Left ventricle myocardium inferior (tissue), 1 donor: ENCODE results near the gene IQUB. TPM values are rescaled to one million over a fixed set of nuclear protein-coding genes. Genes with fewer than 3 reads are reported as not detected.

ENCODE experiments used
- DNase-seq: peaks from one replicate; pipeline ENCODE4 v3.0.0-alpha.2; 2020
- H3K27ac ChIP-seq: fragments of 200-600 bp; replicated peaks from 2 replicates; pipeline ENCODE4 v1.8.0; 2021
- H3K27me3 ChIP-seq: fragments of 200-600 bp; 2 replicates; pipeline ENCODE4 v1.8.0; 2021; ENCODE audit warnings: low read depth
- H3K36me3 ChIP-seq: fragments of 200-600 bp; 2 replicates; pipeline ENCODE4 v1.8.0; 2021
- H3K4me1 ChIP-seq: fragments of 200-600 bp; 2 replicates; pipeline ENCODE4 v1.8.0; 2021
- H3K4me3 ChIP-seq: fragments of 200-600 bp; 2 replicates; pipeline ENCODE4 v1.8.0; 2021; ENCODE audit warnings: mild to moderate bottlenecking, moderate library complexity
- H3K9me3 ChIP-seq: fragments of 200-600 bp; replicated peaks from 2 replicates; pipeline ENCODE4 v1.8.0; 2021
- intact Hi-C: fragments of 100-400 bp; cut with micrococcal nuclease; formaldehyde crosslinking; loops from one replicate; pipeline ENCODE4 v1.11.0; 2022
- total RNA-seq: library from RNA; stranded (reverse); fragmentation: NEBNext Ultra II Directional; extraction: Animal tissue kit (Norgen Biotek cat#: 25700); gene quantifications from one replicate; pipeline ENCODE4 v1.2.1, GENCODE V29; 2021
- TF ChIP-seq, protein P1 (sequence below): fragments of 200-600 bp; IDR thresholded peaks from 2 replicates; pipeline ENCODE4 v1.8.0; 2021; ENCODE audit warnings: antibody characterized with exemption, mild to moderate bottlenecking, borderline replicate concordance
- donor health status: DM: no; HTN: yes; CAD: no; lungs with severe emphysema.

IQUB gene
- total RNA-seq, 1 donor from 2014 or later: 0.38 TPM

DNA sequence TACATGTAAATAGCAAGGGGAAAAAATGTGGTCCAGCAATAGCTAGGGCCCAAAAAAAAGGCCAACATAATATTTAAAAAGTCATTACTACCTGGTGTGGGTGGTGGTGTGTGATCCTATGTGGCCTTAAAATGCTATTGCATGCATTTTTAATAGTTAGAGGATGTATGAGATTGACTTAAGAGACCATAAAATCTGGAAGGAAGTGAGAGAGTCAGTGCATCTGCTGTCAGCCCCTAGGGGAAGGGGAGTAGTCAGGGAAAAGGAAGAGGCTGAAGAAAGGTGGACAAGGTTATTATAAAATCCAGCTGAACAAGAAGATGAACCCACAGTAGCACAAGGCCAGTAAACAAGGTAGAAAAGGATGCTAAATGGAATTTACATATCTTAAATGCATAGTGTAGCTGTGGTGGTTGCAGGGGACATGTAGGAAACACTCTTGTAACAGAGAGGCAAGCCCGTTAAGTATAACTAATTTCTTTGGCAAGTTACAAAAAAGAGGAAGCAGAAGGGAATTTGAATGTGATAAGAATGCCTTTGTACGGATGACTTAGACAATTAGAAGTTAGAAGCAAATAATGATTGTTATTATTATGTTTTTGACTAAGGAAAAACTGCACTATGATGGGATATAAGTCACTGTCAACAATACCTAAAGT lies 35.1 kb upstream of the IQUB start:
- DNase-seq: no peak
- Histone ChIP-seq H3K4me1 (no peaks in the 10 kb centered on the region), H3K27ac (peak overlapping the region; percentile 13), H3K9me3 (no peaks in the 10 kb centered on the region), H3K27me3 (no peaks in the 10 kb centered on the region), H3K4me3 (no peak overlapping the region), H3K36me3 (no peaks in the 10 kb centered on the region)
- TF ChIP-seq, protein P1, sequence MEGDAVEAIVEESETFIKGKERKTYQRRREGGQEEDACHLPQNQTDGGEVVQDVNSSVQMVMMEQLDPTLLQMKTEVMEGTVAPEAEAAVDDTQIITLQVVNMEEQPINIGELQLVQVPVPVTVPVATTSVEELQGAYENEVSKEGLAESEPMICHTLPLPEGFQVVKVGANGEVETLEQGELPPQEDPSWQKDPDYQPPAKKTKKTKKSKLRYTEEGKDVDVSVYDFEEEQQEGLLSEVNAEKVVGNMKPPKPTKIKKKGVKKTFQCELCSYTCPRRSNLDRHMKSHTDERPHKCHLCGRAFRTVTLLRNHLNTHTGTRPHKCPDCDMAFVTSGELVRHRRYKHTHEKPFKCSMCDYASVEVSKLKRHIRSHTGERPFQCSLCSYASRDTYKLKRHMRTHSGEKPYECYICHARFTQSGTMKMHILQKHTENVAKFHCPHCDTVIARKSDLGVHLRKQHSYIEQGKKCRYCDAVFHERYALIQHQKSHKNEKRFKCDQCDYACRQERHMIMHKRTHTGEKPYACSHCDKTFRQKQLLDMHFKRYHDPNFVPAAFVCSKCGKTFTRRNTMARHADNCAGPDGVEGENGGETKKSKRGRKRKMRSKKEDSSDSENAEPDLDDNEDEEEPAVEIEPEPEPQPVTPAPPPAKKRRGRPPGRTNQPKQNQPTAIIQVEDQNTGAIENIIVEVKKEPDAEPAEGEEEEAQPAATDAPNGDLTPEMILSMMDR: no peak
- intact Hi-C loops: no loop called here

DNA sequence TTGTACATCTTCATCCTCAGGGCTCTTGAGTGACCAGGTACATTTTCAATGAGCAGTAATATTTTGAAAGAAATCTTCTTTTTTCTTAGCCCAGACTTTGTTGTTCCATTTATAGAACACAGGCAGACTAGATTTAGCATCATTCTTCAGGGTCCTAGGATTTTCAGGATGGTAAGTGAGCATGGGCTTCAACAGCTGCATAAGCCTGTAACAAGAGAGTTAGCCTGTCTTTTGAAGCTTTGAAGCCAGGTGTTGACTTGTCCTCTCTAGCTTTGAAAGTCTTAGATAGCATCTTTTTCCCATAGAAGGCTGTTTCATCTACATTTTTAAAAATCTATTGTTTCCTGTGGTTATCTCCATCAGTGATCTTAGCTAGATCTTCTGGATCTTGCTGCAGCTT lies 27.7 kb upstream of the IQUB start:
- intact Hi-C loops: no loop called here

DNA sequence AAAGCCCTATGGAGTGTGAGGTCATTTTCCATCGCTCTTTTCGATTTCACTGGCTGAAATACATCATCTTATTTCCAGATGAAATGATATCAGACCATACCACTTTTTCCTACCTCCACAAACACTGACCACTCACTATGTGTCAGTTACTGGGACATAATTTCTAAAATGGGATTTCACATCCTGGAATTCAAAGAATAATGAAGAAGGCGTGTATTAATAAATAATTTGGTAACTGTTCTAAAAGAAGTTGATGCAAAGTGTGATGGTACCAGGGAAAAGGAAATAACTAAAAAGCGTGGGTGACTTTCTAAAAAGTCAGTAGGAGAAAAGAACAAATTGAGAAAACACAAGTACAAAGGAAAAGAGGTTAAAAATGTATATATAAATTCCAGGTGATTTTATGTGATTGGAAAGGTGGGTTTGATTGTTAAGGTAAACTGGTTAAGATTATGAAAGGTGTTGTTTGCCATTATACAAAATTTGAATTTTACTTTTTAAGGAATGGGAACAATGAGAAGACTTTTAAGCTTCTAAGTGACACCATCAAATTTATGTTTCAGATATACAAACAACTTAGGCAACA lies 24.0 kb upstream of the IQUB start:
- DNase-seq: no peak
- Histone ChIP-seq H3K27ac (peak overlapping the region; percentile 93), H3K4me3 (peak overlapping the region; percentile 78), H3K9me3 (no peaks in the 10 kb centered on the region), H3K4me1 (peaks cover 48% of the 10 kb centered on the region), H3K36me3 (peaks cover 14% of the 10 kb centered on the region), H3K27me3 (no peaks in the 10 kb centered on the region)
- intact Hi-C loops: no loop called here
- TF ChIP-seq, protein P1: no peak

More for the DNA sequence above, 27.7 kb upstream of the IQUB start:
- no peak overlapping the region for H3K27ac ChIP-seq
- H3K9me3 ChIP-seq: no peaks in the 10 kb centered on the region
- H3K36me3 ChIP-seq: no peaks in the 10 kb centered on the region
- H3K27me3 ChIP-seq: no peaks in the 10 kb centered on the region
- TF ChIP-seq, protein P1: no peak
- H3K4me3 ChIP-seq: no peak overlapping the region
- DNase-seq: no peak
- peaks cover 10% of the 10 kb centered on the region for H3K4me1 ChIP-seq

DNA sequence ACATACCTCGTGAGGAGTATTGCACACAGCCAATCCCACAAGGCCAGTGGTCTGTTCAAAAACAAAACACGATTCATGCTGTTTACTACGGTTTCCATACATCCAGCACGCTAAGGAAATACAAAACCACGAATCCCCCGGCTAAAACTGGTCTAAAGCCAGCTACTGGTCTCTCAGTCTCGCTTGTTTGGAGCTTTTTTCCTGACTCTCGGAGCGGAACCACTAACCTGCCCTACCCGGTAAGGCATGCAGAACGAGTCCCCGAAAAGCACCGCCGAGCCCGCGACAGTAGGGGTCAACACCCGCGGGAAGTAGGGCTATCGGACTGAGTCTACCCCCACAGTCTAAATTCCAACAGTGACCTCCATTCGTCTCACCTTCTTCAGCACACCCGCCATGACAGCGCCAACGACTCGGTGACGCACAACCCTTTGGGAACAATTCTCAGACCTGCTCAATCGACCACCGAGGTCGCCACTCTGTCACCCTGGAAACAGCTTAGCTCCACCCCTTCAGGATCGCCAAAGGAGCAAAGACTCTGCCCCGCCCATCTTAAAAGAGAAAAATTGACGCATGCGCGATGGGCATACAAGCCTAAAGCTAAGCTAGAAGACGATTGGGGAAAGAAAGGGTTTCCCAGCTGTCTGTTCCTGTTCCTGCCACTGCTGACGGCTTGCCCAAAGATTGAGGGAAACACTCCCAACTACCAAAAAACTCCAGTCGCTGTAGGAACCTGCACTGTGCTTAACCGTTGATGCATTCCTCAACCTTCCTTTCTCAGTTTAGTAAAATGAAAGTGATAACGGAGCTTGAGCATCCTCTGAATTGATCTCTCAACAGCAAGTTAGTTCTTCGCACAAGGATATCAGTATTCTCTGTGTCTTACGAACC lies 23.2 kb upstream of the IQUB start, which contains the start of gene NDUFA5:
NDUFA5 (minus strand) TSS at position 421 of the 891 bp plus-strand sequence; CDS start at position 398, 23 bp downstream.
- Histone ChIP-seq H3K27me3 (no peaks in the 10 kb centered on the region), H3K36me3 (peaks cover 21% of the 10 kb centered on the region), H3K27ac (peak within 1 kb of the TSS; percentile 93), H3K4me3 (peak within 1 kb of the TSS; percentile 78), H3K9me3 (no peaks in the 10 kb centered on the region), H3K4me1 (peaks cover 55% of the 10 kb centered on the region)
- intact Hi-C loops: no loop called here
- peak; percentile 95 for DNase-seq
- TF ChIP-seq, protein P1: no peak

DNA sequence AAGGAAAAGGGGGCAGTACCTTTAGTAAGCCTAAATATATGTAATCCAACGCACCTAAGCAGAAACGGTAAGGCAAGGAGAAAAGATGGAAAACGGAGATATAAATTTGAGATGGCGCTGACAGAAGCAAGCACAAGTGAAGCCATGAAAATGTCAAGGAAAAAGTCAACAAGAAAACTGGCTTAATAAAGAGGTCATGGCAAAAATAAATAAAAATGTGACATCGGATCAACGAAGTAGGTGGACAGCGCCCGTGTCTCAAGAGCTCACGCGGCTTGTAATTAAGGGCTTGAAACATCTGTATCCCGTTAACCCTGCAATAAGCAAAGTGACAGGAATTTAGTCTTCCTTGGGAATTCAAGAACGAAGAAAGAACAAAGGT lies 22.6 kb upstream of the IQUB start:
- intact Hi-C loops: no loop called here
- Histone ChIP-seq H3K36me3 (peaks cover 27% of the 10 kb centered on the region), H3K4me1 (peaks cover 56% of the 10 kb centered on the region)

More for the DNA sequence above, 22.6 kb upstream of the IQUB start:
- no peak for DNase-seq
- TF ChIP-seq, protein P1: no peak
- H3K9me3 ChIP-seq: peaks cover 3% of the 10 kb centered on the region
- H3K27me3 ChIP-seq: no peaks in the 10 kb centered on the region
- H3K27ac ChIP-seq: peak overlapping the region; percentile 93
- peak overlapping the region; percentile 78 for H3K4me3 ChIP-seq
